Upper lobe of left lung (tissue), 6 donors: Measurements from ENCODE around the gene TRAPPC3. TPM values are rescaled to one million over a fixed set of nuclear protein-coding genes. Genes with fewer than 3 reads are reported as not detected.

ENCODE experiments used
- ATAC-seq, 2 donors: fragments of 200-7000 bp; cut with Tn5 transposase; one replicate each; pipeline ENCODE4 v1.9.1; 2022; ENCODE audit warnings: mild to moderate bottlenecking in 2 of 2, moderate library complexity in 2 of 2; ENCODE audit not compliant: low FRiP score in 2 of 2
- DNase-seq, 2 donors: peaks; one replicate each; pipeline ENCODE4 v3.0.0-alpha.2; 2019 to 2020
- H3K27ac ChIP-seq, 4 donors: fragments of 200-600 bp; sonication (generic); one replicate each; pipeline ENCODE4 v1.5.1; 2016 to 2019
- H3K27me3 ChIP-seq, 4 donors: fragments of 200-600 bp; sonication (generic); one replicate each; pipeline ENCODE4 v1.5.1; 2017 to 2019
- H3K36me3 ChIP-seq, 4 donors: fragments of 200-600 bp; sonication (generic); one replicate each; pipeline ENCODE4 v1.5.1; 2016 to 2019
- H3K4me1 ChIP-seq, 4 donors: fragments of 200-600 bp; sonication (generic); one replicate each; pipeline ENCODE4 v1.5.1; 2018 to 2019
- H3K4me3 ChIP-seq, 4 donors: fragments of 200-600 bp; sonication (generic); one replicate each; pipeline ENCODE4 v1.5.1; 2017 to 2019; ENCODE audit warnings: mild to moderate bottlenecking in 2 of 4, moderate library complexity in 1 of 4
- H3K9me3 ChIP-seq, 4 donors: fragments of 200-600 bp; sonication (generic); one replicate each; pipeline ENCODE4 v1.5.1; 2018 to 2019
- CTCF ChIP-seq, 6 experiments: fragments of 450-650 bp in 4 of 6; fragments of 200-600 bp in 2 of 6; sonication (generic) in 2 of 6; IDR thresholded peaks; one replicate each; pipeline ENCODE4 v1.5.1; 2016 to 2019; ENCODE audit warnings: antibody characterized with exemption in 6 of 6
- EP300 ChIP-seq, 4 donors: sonication (generic); formaldehyde crosslinking; IDR thresholded peaks; one replicate each; pipeline ENCODE4 v1.5.1; 2017; ENCODE audit warnings: antibody characterized with exemption in 4 of 4, control low read depth in 2 of 4
- POLR2A ChIP-seq, 4 donors: fragments of 450-650 bp; IDR thresholded peaks; one replicate each; pipeline ENCODE4 v1.5.1; 2016 to 2017; ENCODE audit warnings: antibody characterized with exemption in 4 of 4, mild to moderate bottlenecking in 2 of 4
- POLR2AphosphoS5 ChIP-seq, 2 donors: sonication (generic); formaldehyde crosslinking; IDR thresholded peaks; one replicate each; pipeline ENCODE4 v1.5.1; 2017; ENCODE audit warnings: antibody characterized with exemption in 2 of 2
- WGBS, 2 donors: methylation state at CpG; one replicate each; pipeline ENCODE4 v1.1.5; 2017 to 2018; 5-methylcytosine and 5-hydroxymethylcytosine counted together
- total RNA-seq, 6 donors: library from RNA; depleted of rRNA in 4 of 6; stranded (reverse); fragments of >200 nt in 4 of 6; gene quantifications; one replicate each; pipeline versions ENCODE4 v1.1.0 to v1.2.1, GENCODE V29; 2016 to 2021
- donor health status: DM: no; HTN: no; CAD: no; lungs with moderate emphysema.
- donor health status: DM: no; HTN: yes; CAD: no; lungs with severe emphysema.

Gene TRAPPC3
- total RNA-seq, 6 donors from 2014 or later, result 65.8 to 120 (median 75.5) TPM

DNA sequence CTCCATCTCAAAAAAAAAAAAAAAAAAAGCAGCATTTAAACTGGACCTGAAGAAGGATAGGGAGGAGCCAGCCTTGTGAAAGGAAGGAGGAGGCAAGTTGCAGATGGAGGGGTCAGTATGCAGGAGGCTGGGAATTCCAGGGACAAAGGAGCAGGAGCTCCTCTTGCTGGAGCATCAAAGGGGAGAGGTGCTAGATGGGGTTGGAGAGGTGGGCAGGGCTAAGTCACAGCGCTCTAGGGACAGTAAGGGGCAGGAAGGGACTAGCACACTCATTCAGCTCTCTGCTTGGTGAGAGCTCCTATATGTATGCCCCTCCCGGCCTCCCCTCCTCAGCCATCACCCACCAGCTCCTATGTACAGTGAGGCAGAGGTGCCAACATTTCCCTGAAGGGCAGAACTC is 33.4 kb upstream of the TRAPPC3 start:
- Histone ChIP-seq H3K9me3 (no peaks in the 10 kb centered on the region), H3K27me3 (no peaks in the 10 kb centered on the region), H3K4me3 (no peak overlapping the region), H3K36me3 (peaks cover 30 to 43% (median 39%) of the 10 kb centered on the region in 4 donors), H3K27ac (peak overlapping the region; percentile 4 to 60 (median 25)), H3K4me1 (peaks cover 2 to 19% (median 9%) of the 10 kb centered on the region in 4 donors)
- DNase-seq (no peak), ATAC-seq (no peak)
- TF ChIP-seq POLR2A (IDR thresholded peaks at IDR 0.05) (no peak), POLR2AphosphoS5 (IDR thresholded peaks at IDR 0.05) (no peak), CTCF (IDR thresholded peaks at IDR 0.05) (no peak), EP300 (IDR thresholded peaks at IDR 0.05) (no peak)
- WGBS, 2 donors, result 46 to 47% methylated on average over 2 of the region's 2 CpGs

- peaks cover 52 to 79% (median 72%) of the 10 kb centered on the region in 4 donors for H3K36me3 ChIP-seq
- H3K27me3 ChIP-seq, result no peaks in the 10 kb centered on the region
- ATAC-seq (no peak), DNase-seq (no peak)
- peak overlapping the region in 2 of 4 donors; percentile 16 to 40 for H3K27ac ChIP-seq
- TF ChIP-seq POLR2AphosphoS5 (IDR thresholded peaks at IDR 0.05) (no peak), POLR2A (IDR thresholded peaks at IDR 0.05) (no peak), CTCF (IDR thresholded peaks at IDR 0.05) (no peak), EP300 (IDR thresholded peaks at IDR 0.05) (no peak)
- WGBS, 2 donors, result 83 to 90% methylated on average over 17 to 19 of the region's 19 CpGs
- no peaks in the 10 kb centered on the region for H3K9me3 ChIP-seq
- H3K4me1 ChIP-seq, result peaks cover 0 to 29% (median 10%) of the 10 kb centered on the region in 4 donors
- no peak overlapping the region for H3K4me3 ChIP-seq
Measured at GRCh38 chr1:36179220-36179600, 29.9 kb upstream of the TRAPPC3 start.

GRCh38 chr1:36178471-36179219 is 29.4 kb upstream of the TRAPPC3 start:
- peak overlapping the region in 3 of 4 donors; percentile 12 to 22 (median 12) for H3K4me3 ChIP-seq
- DNase-seq (peak; percentile 73 to 87), ATAC-seq (peak; percentile 56 to 64)
- no peaks in the 10 kb centered on the region for H3K27me3 ChIP-seq
- no peaks in the 10 kb centered on the region for H3K9me3 ChIP-seq
- TF ChIP-seq CTCF (IDR thresholded peaks at IDR 0.05) (no peak), EP300 (IDR thresholded peaks at IDR 0.05) (no peak), POLR2A (IDR thresholded peaks at IDR 0.05) (no peak), POLR2AphosphoS5 (IDR thresholded peaks at IDR 0.05) (no peak)
- WGBS, 2 donors, result 64 to 87% methylated on average over 51 to 62 of the region's 62 CpGs
- peaks cover 0 to 30% (median 9%) of the 10 kb centered on the region in 4 donors for H3K4me1 ChIP-seq
- peaks cover 58 to 84% (median 78%) of the 10 kb centered on the region in 4 donors for H3K36me3 ChIP-seq
- H3K27ac ChIP-seq, result peak overlapping the region; percentile 3 to 40 (median 22)

- 87 to 90% methylated on average over 30 of the region's 33 CpGs for WGBS, 2 donors
- Histone ChIP-seq H3K4me3 (no peak overlapping the region), H3K27ac (peak overlapping the region; percentile 3 to 40 (median 22)), H3K27me3 (no peaks in the 10 kb centered on the region), H3K36me3 (peaks cover 64 to 93% (median 86%) of the 10 kb centered on the region in 4 donors), H3K9me3 (no peaks in the 10 kb centered on the region), H3K4me1 (peaks cover 0 to 22% (median 4%) of the 10 kb centered on the region in 4 donors)
- DNase-seq (no peak), ATAC-seq (no peak)
- no peak for TF ChIP-seq CTCF (IDR thresholded peaks at IDR 0.05)
- TF ChIP-seq POLR2AphosphoS5 (IDR thresholded peaks at IDR 0.05), result no peak
- TF ChIP-seq EP300 (IDR thresholded peaks at IDR 0.05), result no peak
- TF ChIP-seq POLR2A (IDR thresholded peaks at IDR 0.05), result no peak
Measured at GRCh38 chr1:36177589-36178431, 28.5 kb upstream of the TRAPPC3 start.
